Measurements from ENCODE around the gene MIOX. TPM values are rescaled to one million over a fixed set of nuclear protein-coding genes. Genes with fewer than 3 reads are reported as not detected.

The MIOX gene
- total and polyA plus RNA-seq, 2 of the 13 experiments (the other 11 are each of a cell fraction or from before 2014, with no cell fraction given): 1.5 to 2.9 TPM

GRCh38 chr22:50525104-50525857 lies 38.6 kb downstream of the MIOX start, which contains the start of gene SCO2 (continued):
- TF ChIP-seq CEBPZ (IDR thresholded peaks at IDR 0.05; ENCODE audit: low read length) (no peak), ZNF24 (IDR thresholded peaks at IDR 0.05) (no peak), ZNF30 (CRISPR knock-in tag; IDR thresholded peaks at IDR 0.05) (no peak), HMGA1 (CRISPR knock-in tag; conservative IDR thresholded peaks at IDR 0.05) (no peak), RELA (CRISPR knock-in tag; IDR thresholded peaks at IDR 0.05) (no peak), CEBPB (IDR thresholded peaks at IDR 0.05; ENCODE audit: borderline replicate concordance, low read depth, low read length) (no peak), CHD4 (IDR thresholded peaks at IDR 0.05; ENCODE audit: borderline replicate concordance, low read length) (no peak), MAX (IDR thresholded peaks at IDR 0.05) (peak; percentile 90), DRAP1 (CRISPR knock-in tag; IDR thresholded peaks at IDR 0.05) (0 out of 2 replicates have a peak, but pooled peaks have one; percentile 31), KAT7 (CRISPR knock-in tag; IDR thresholded peaks at IDR 0.05; ENCODE audit: borderline replicate concordance) (peak; percentile 66; the same call in 1 of the 2 replicates), ZNF326 (CRISPR knock-in tag; IDR thresholded peaks at IDR 0.05; ENCODE audit: borderline replicate concordance) (no peak), ARNTL (CRISPR knock-in tag; IDR thresholded peaks at IDR 0.05) (peak; percentile 82), RXRB (CRISPR knock-in tag; IDR thresholded peaks at IDR 0.05; ENCODE audit: borderline replicate concordance) (peak; percentile 39; the same call in 1 of the 2 replicates), POLR2A (IDR thresholded peaks at IDR 0.05; ENCODE audit: insufficient read depth in 1 of 2, low read depth in 2 of 2, low read length in 2 of 2) (peak in 1 of 2 experiments; percentile 47; a peak in 2 of 4 replicates), BCL3 (CRISPR knock-in tag; IDR thresholded peaks at IDR 0.05) (no peak), BHLHE40 (IDR thresholded peaks at IDR 0.05; ENCODE audit: low read length) (peak; percentile 81), PCBP2 (optimal IDR thresholded peaks at IDR 0.05; ENCODE audit: low read depth, low read length, poor library complexity, severe bottlenecking) (no peak), GMEB2 (CRISPR knock-in tag; IDR thresholded peaks at IDR 0.05; ENCODE audit: low read depth) (no peak), ZNF816 (CRISPR knock-in tag; IDR thresholded peaks at IDR 0.05; ENCODE audit: borderline replicate concordance) (no peak; the same call in 1 of the 2 replicates), ZNF446 (CRISPR knock-in tag; IDR thresholded peaks at IDR 0.05) (peak; percentile 46; the same call in 1 of the 2 replicates), ZNF207 (IDR thresholded peaks at IDR 0.05; ENCODE audit: borderline replicate concordance) (no peak), ZNF605 (CRISPR knock-in tag; IDR thresholded peaks at IDR 0.05) (peak; percentile 60; the same call in 1 of the 2 replicates), MYNN (CRISPR knock-in tag; IDR thresholded peaks at IDR 0.05; ENCODE audit: low read depth) (no peak), ZNF383 (CRISPR knock-in tag; IDR thresholded peaks at IDR 0.05; ENCODE audit: borderline replicate concordance) (no peak)
